H1 (cell line): Measurements from ENCODE around the gene NR2F1-AS1.
A peak's percentile ranks its signal among the peaks of the same experiment; 100 is the strongest.

Source experiments
- ASH2L ChIP-seq: fragments of 200-600, 300-600 bp; sonication (generic); IDR thresholded peaks from one replicate; pipeline ENCODE4 v1.7.1; 2017; ENCODE audit warnings: low read length
- CHD2 ChIP-seq: IDR thresholded peaks from 2 replicates; pipeline ENCODE4 v1.6.1; 2012; ENCODE audit warnings: low read length, improper control_type of control experiment
- CREB1 ChIP-seq: IDR thresholded peaks from 2 replicates; pipeline ENCODE4 v1.6.1; 2012; ENCODE audit warnings: inconsistent platforms
- GABPA ChIP-seq: IDR thresholded peaks from 2 replicates; pipeline ENCODE4 v1.6.1; 2011; ENCODE audit warnings: mild to moderate bottlenecking, low read length, moderate library complexity, borderline replicate concordance; ENCODE audit not compliant: insufficient read depth
- POLR2A ChIP-seq, 2 experiments: IDR thresholded peaks; 1 replicate in 1 of 2; 2 replicates in 1 of 2; pipeline ENCODE4 v1.6.1; 2011; ENCODE audit warnings: low read depth in 2 of 2, low read length in 2 of 2, mild to moderate bottlenecking in 2 of 2; ENCODE audit errors: control extremely low read depth in 1 of 2
- RAD21 ChIP-seq, 2 experiments: IDR thresholded peaks in 1 of 2; conservative IDR thresholded peaks in 1 of 2; 2 replicates each; pipeline ENCODE4 v1.6.1; 2011; ENCODE audit warnings: low read depth in 2 of 2, low read length in 2 of 2, improper control_type of control experiment in 1 of 2, inconsistent platforms in 1 of 2, mild to moderate bottlenecking in 1 of 2, moderate library complexity in 1 of 2
- SIN3A ChIP-seq, 2 experiments: IDR thresholded peaks in 1 of 2; conservative IDR thresholded peaks in 1 of 2; 2 replicates each; pipeline ENCODE4 v1.6.1; 2011 to 2012; ENCODE audit warnings: low read length in 2 of 2, improper control_type of control experiment in 1 of 2, low read depth in 1 of 2, mild to moderate bottlenecking in 1 of 2
- SP2 ChIP-seq: IDR thresholded peaks from 2 replicates; pipeline ENCODE4 v1.6.1; 2012; ENCODE audit warnings: mild to moderate bottlenecking, low read length, inconsistent platforms
- SUZ12 ChIP-seq: fragments of 200-600 bp; sonication (generic); IDR thresholded peaks from 2 replicates; pipeline ENCODE4 v1.6.1; 2012; ENCODE audit warnings: mild to moderate bottlenecking, inconsistent platforms, low read length, moderate library complexity, mixed read lengths
- TAF1 ChIP-seq: IDR thresholded peaks from 2 replicates; pipeline ENCODE4 v1.6.1; 2011; ENCODE audit warnings: mild to moderate bottlenecking, low read depth, low read length
- TEAD4 ChIP-seq: IDR thresholded peaks from 2 replicates; pipeline ENCODE4 v1.6.1; 2012; ENCODE audit warnings: low read depth, low read length, inconsistent platforms, mixed read lengths
- TF ChIP-seq, protein P1 (sequence below), 3 experiments: IDR thresholded peaks; 1 replicate in 2 of 3; 2 replicates in 1 of 3; pipeline versions ENCODE4 v1.5.1 to v1.6.1; 2011; ENCODE audit warnings: low read length in 3 of 3, mild to moderate bottlenecking in 3 of 3, inconsistent platforms in 2 of 3, low read depth in 1 of 3, moderate library complexity in 1 of 3; ENCODE audit not compliant: insufficient read depth in 1 of 3; ENCODE audit errors: control extremely low read depth in 1 of 3

DNA sequence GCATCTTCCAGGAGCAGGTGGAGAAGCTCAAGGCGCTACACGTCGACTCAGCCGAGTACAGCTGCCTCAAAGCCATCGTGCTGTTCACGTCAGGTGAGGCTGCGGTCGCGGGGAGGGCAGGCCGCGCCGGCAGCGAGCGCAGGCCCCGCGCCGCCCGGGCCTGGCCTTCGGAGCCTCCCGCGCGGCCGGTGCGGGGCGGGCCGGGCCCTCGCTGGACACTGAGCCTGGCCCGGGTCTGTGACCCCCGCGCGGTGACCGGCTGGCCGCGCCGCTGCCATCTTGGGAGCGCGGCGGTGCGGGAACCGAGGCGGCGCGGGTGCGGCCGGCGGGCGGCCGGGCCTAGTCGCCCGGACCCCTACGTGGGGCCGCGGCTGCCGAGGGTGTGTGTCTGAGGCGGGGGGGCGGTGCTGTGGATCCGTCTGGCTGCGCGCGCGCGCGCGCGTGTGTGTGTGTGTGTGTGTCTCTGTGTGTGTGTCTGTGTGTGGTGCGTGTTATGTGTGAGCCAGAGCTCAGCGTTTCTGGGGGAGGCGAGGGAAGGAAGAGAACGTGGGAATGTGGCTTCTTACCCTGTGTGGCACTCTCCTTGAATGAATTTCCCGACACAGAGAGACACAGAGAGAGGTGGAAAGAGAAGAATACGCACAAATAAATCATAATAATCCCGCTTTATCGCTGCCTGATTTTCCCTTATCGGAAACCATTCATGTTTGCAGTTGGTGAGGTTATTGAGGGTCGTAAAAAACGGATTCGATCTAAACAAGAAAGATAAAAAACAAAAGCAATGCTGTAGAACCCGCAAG is 7.5 kb upstream of the NR2F1-AS1 start:
- TF ChIP-seq, protein P1, sequence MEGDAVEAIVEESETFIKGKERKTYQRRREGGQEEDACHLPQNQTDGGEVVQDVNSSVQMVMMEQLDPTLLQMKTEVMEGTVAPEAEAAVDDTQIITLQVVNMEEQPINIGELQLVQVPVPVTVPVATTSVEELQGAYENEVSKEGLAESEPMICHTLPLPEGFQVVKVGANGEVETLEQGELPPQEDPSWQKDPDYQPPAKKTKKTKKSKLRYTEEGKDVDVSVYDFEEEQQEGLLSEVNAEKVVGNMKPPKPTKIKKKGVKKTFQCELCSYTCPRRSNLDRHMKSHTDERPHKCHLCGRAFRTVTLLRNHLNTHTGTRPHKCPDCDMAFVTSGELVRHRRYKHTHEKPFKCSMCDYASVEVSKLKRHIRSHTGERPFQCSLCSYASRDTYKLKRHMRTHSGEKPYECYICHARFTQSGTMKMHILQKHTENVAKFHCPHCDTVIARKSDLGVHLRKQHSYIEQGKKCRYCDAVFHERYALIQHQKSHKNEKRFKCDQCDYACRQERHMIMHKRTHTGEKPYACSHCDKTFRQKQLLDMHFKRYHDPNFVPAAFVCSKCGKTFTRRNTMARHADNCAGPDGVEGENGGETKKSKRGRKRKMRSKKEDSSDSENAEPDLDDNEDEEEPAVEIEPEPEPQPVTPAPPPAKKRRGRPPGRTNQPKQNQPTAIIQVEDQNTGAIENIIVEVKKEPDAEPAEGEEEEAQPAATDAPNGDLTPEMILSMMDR (IDR thresholded peaks at IDR 0.05; ENCODE audit: control extremely low read depth in 1 of 3, insufficient read depth in 1 of 3, low read depth in 1 of 3, low read length in 3 of 3): no peak
- TF ChIP-seq TEAD4 (no peak), POLR2A (IDR thresholded peaks at IDR 0.05; ENCODE audit: control extremely low read depth in 1 of 2, low read depth in 2 of 2, low read length in 2 of 2) (no peak), CHD2 (no peak), TAF1 (no peak), GABPA (no peak), RAD21 (IDR thresholded peaks at IDR 0.05 in 1 of 2, conservative IDR thresholded peaks at IDR 0.05 in 1 of 2; ENCODE audit: low read depth in 2 of 2, low read length in 2 of 2) (no peak), SP2 (no peak), SIN3A (conservative IDR thresholded peaks at IDR 0.05 in 1 of 2, IDR thresholded peaks at IDR 0.05 in 1 of 2; ENCODE audit: low read depth in 1 of 2, low read length in 2 of 2) (no peak), SUZ12 (peak; percentile 85), ASH2L (no peak), CREB1 (no peak)
